ENCODE data around the gene GTF2A2. TPM values are rescaled to one million over a fixed set of nuclear protein-coding genes. Genes with fewer than 3 reads are reported as not detected.

GTF2A2 gene
- total RNA-seq, 1 donor from 2014 or later: 83.1 TPM

DNA sequence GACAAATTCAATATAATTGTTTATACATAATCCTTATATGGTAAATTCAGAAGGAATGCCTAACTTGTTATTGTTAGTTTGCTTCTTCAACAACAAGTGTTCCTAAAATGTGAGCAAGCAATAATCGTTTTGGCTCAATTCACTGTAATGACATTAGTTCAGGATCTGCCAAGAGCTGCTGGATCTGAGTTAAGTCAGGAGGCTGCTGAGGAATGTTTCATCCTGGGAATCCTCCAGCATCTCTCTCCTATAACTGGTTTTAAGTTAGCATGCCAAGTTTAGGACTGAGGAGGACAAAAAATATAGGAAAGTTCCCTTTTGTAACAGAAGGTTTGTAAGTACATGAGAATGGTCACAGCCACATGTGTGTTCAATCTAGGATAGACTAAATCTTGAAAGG is 4.9 kb upstream of the GTF2A2 start:
- no peaks in the 10 kb centered on the region for H3K4me1 ChIP-seq
- Mint-ChIP-seq H3K27ac (no peak overlapping the region), H3K9me3 (no peaks in the 10 kb centered on the region), H3K4me3 (no peak overlapping the region), H3K27me3 (ENCODE audit: insufficient read depth, low read depth) (no peaks in the 10 kb centered on the region), H3K4me1 (no peaks in the 10 kb centered on the region), H3K36me3 (peaks cover 12% of the 10 kb centered on the region)
- no peak overlapping the region for H3K9ac ChIP-seq
- no peaks in the 10 kb centered on the region for H3K9me3 ChIP-seq (ENCODE audit: low read depth)
- no peak for DNase-seq (ENCODE audit: low spot score)
- peaks cover 22% of the 10 kb centered on the region for H3F3A ChIP-seq (ENCODE audit: low read depth)
- H3K36me3 ChIP-seq: peaks cover 21% of the 10 kb centered on the region
- no peaks in the 10 kb centered on the region for H3K27me3 ChIP-seq
- H4K20me1 ChIP-seq (ENCODE audit: low read depth): no peaks in the 10 kb centered on the region
- H3K79me2 ChIP-seq (ENCODE audit: low read depth): peaks cover under 1% of the 10 kb centered on the region
- no peak overlapping the region for H2AFZ ChIP-seq (replicated peaks)
- no peak overlapping the region for H3K4me3 ChIP-seq
- H3K4me2 ChIP-seq: no peak overlapping the region
- TF ChIP-seq, protein P1, sequence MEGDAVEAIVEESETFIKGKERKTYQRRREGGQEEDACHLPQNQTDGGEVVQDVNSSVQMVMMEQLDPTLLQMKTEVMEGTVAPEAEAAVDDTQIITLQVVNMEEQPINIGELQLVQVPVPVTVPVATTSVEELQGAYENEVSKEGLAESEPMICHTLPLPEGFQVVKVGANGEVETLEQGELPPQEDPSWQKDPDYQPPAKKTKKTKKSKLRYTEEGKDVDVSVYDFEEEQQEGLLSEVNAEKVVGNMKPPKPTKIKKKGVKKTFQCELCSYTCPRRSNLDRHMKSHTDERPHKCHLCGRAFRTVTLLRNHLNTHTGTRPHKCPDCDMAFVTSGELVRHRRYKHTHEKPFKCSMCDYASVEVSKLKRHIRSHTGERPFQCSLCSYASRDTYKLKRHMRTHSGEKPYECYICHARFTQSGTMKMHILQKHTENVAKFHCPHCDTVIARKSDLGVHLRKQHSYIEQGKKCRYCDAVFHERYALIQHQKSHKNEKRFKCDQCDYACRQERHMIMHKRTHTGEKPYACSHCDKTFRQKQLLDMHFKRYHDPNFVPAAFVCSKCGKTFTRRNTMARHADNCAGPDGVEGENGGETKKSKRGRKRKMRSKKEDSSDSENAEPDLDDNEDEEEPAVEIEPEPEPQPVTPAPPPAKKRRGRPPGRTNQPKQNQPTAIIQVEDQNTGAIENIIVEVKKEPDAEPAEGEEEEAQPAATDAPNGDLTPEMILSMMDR (IDR thresholded peaks at IDR 0.05): no peak
- TF ChIP-seq EZH2phosphoT487 (IDR thresholded peaks at IDR 0.05): no peak
- TF ChIP-seq EZH2 (IDR thresholded peaks at IDR 0.05): no peak
- no peak overlapping the region for H3K27ac ChIP-seq

DNA sequence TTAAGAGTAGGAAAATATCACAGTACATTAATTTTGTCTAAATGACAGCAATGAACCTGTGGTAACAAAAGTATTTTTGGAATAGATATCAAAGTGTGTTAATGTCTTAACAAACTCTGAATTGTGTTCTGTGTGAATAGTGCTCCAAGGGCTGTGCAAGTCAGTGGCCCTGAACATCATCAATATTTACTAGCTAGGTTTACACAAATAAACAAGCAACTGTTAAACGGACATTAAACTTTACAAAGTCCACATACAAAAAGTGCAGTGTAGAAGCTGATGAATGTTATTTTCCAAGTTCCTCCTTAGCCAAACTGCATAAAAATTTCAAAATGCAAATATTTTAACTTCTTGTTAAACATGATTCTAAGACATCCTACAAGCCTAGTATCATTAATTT is 2.1 kb upstream of the GTF2A2 start:
- no peak overlapping the region for H3K27ac Mint-ChIP-seq
- no peaks in the 10 kb centered on the region for H3K4me1 Mint-ChIP-seq
- Histone ChIP-seq H3K4me2 (no peak overlapping the region), H3K9me3 (ENCODE audit: low read depth) (no peaks in the 10 kb centered on the region), H2AFZ (replicated peaks) (no peak overlapping the region), H4K20me1 (ENCODE audit: low read depth) (peaks cover 21% of the 10 kb centered on the region), H3K27ac (no peak overlapping the region), H3K27me3 (no peaks in the 10 kb centered on the region), H3F3A (ENCODE audit: low read depth) (peaks cover 22% of the 10 kb centered on the region), H3K4me3 (no peak overlapping the region), H3K36me3 (peaks cover 8% of the 10 kb centered on the region), H3K9ac (no peak overlapping the region), H3K79me2 (ENCODE audit: low read depth) (peaks cover 29% of the 10 kb centered on the region), H3K4me1 (peaks cover 11% of the 10 kb centered on the region)
- H3K36me3 Mint-ChIP-seq: peaks cover 8% of the 10 kb centered on the region
- H3K27me3 Mint-ChIP-seq (ENCODE audit: insufficient read depth, low read depth): no peaks in the 10 kb centered on the region
- TF ChIP-seq EZH2phosphoT487 (IDR thresholded peaks at IDR 0.05): no peak
- TF ChIP-seq, protein P1 (IDR thresholded peaks at IDR 0.05): no peak
- TF ChIP-seq EZH2 (IDR thresholded peaks at IDR 0.05): no peak
- no peak for DNase-seq (ENCODE audit: low spot score)
- no peak overlapping the region for H3K4me3 Mint-ChIP-seq
- no peaks in the 10 kb centered on the region for H3K9me3 Mint-ChIP-seq

DNA sequence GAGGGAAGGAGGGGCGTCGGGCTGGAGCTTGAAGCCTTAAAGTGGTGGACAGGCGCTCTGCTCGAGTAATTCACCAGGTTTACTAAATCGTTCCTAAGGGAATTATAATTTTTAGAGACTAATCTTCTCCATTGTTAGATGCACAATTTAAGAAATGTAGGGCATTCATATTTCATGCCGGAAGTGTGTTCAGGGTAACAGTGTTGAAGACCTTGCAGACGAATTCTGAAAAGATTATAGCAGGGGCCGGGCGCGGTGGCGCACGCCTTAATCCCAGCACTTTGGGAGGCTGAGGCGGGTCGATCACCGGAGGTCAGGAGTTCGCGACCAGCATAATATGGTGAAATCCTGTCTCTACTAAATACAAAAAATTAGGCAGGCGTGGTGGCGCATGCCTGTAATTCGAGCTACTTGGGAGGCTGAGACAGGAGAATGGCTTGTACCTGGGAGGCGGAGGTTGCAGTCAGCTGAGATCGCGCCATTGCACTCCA is 365 bp upstream of the GTF2A2 start:
- no peaks in the 10 kb centered on the region for H3K9me3 ChIP-seq (ENCODE audit: low read depth)
- DNase-seq (ENCODE audit: low spot score): no peak
- TF ChIP-seq EZH2 (IDR thresholded peaks at IDR 0.05): no peak
- peak overlapping the region; percentile 88 for H3K4me2 ChIP-seq
- H4K20me1 ChIP-seq (ENCODE audit: low read depth): peaks cover 29% of the 10 kb centered on the region
- H3K4me3 ChIP-seq: peak overlapping the region; percentile 72
- H2AFZ ChIP-seq (replicated peaks): no peak overlapping the region
- H3K9me3 Mint-ChIP-seq: no peaks in the 10 kb centered on the region
- peaks cover 1% of the 10 kb centered on the region for H3K36me3 ChIP-seq
- no peak overlapping the region for H3K4me3 Mint-ChIP-seq
- H3K4me1 Mint-ChIP-seq: no peaks in the 10 kb centered on the region
- H3K27me3 Mint-ChIP-seq (ENCODE audit: insufficient read depth, low read depth): no peaks in the 10 kb centered on the region
- peaks cover 46% of the 10 kb centered on the region for H3K79me2 ChIP-seq (ENCODE audit: low read depth)
- peak overlapping the region; percentile 15 for H3K27ac Mint-ChIP-seq
- H3F3A ChIP-seq (ENCODE audit: low read depth): peaks cover 22% of the 10 kb centered on the region
- peaks cover 11% of the 10 kb centered on the region for H3K4me1 ChIP-seq
- no peak overlapping the region for H3K9ac ChIP-seq
- H3K36me3 Mint-ChIP-seq: peaks cover 8% of the 10 kb centered on the region
- H3K27me3 ChIP-seq: no peaks in the 10 kb centered on the region
- no peak overlapping the region for H3K27ac ChIP-seq

DNA sequence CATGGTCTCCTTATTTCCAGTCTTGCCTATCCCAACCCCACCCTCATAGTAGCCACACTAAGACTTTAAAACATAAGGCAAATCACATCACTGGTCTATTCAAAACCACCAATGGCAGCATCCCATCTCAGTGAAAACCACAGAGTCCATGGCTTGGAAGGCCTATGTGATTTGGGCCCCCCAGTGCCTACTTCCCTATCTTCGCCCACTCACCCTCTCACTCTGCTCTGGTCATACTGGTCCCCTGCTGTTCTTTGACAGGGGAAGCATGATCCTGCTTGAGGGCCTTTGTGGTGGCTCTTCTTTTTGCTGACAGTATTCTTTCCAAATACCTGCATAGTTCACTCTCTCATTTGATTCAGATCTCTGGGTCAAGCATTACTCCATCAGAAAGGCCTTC is 3.3 kb downstream of the GTF2A2 start:
- Histone ChIP-seq H3K9me3 (ENCODE audit: low read depth) (no peaks in the 10 kb centered on the region), H3K27ac (no peak overlapping the region), H3K36me3 (peaks cover 27% of the 10 kb centered on the region), H3K79me2 (ENCODE audit: low read depth) (peaks cover 67% of the 10 kb centered on the region), H3K27me3 (no peaks in the 10 kb centered on the region), H3K4me3 (no peak overlapping the region), H3K9ac (no peak overlapping the region), H3K4me2 (no peak overlapping the region), H2AFZ (replicated peaks) (no peak overlapping the region), H3F3A (ENCODE audit: low read depth) (peaks cover 14% of the 10 kb centered on the region), H3K4me1 (peaks cover 11% of the 10 kb centered on the region), H4K20me1 (ENCODE audit: low read depth) (peaks cover 34% of the 10 kb centered on the region)
- no peak for DNase-seq (ENCODE audit: low spot score)
- no peak for TF ChIP-seq EZH2 (IDR thresholded peaks at IDR 0.05)
- TF ChIP-seq, protein P1 (IDR thresholded peaks at IDR 0.05): no peak
- no peak for TF ChIP-seq EZH2phosphoT487 (IDR thresholded peaks at IDR 0.05)
- no peak overlapping the region for H3K4me3 Mint-ChIP-seq
- no peaks in the 10 kb centered on the region for H3K9me3 Mint-ChIP-seq
- H3K27me3 Mint-ChIP-seq (ENCODE audit: insufficient read depth, low read depth): no peaks in the 10 kb centered on the region
- H3K36me3 Mint-ChIP-seq: peaks cover 16% of the 10 kb centered on the region
- H3K4me1 Mint-ChIP-seq: no peaks in the 10 kb centered on the region
- H3K27ac Mint-ChIP-seq: no peak overlapping the region

Measured in neural progenitor cell (in vitro differentiated cells).